ENCODE results near the gene PTGER4. TPM values are rescaled to one million over a fixed set of nuclear protein-coding genes. Genes with fewer than 3 reads are reported as not detected.

Gene PTGER4
- total RNA-seq = 100 to 1,000 TPM; 112 to 126 (median 117) TPM
- 54.0 TPM for total RNA-seq (2013)

- peak in 2 of 3 donors; percentile 7 to 13 for ATAC-seq
These were observed at the start of gene PTGER4 for GRCh38 chr5:40679913-40680681. Gene PTGER4, plus strand, starts transcription at chr5:40679915. Its CDS starts 1,079 bp downstream, at chr5:40680994.

DNA sequence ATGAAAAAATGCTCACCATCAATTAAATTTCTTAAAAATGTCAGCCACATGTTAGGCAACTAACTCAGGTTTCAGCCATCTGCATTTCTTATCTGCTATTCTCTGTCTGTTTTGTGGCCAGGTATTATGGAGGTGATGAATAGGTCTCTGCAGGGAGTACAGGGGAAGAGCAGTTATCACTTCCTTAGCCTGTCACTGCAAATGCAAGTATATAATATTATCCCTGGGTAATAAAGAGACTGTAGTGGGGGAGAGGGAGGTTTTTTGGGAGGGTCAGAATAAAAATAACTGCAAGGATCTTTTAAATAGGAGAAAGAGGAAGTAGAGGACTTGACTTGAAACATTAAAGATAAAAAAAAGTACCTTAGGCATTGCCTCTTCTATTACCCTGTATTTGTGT is 49.6 kb upstream of the PTGER4 start:
- no peak overlapping the region for H3K27ac Mint-ChIP-seq
- intact Hi-C loops (cut with micrococcal nuclease) = no loop called here
- H3K4me3 ChIP-seq (ENCODE audit: low read length) = no peak overlapping the region
- no peaks in the 10 kb centered on the region for H3K9me3 ChIP-seq (ENCODE audit: control insufficient read depth, insufficient read depth, low read length)
- peaks cover 3% of the 10 kb centered on the region for H3K27me3 ChIP-seq (ENCODE audit: control insufficient read depth, insufficient read depth, low read length)
- H3K27me3 Mint-ChIP-seq (ENCODE audit: low read depth in 2 of 2) = peaks cover 0 to 3% of the 10 kb centered on the region in 2 donors
- peaks cover 0 to 6% of the 10 kb centered on the region in 2 donors for H3K4me1 Mint-ChIP-seq
- H3K36me3 Mint-ChIP-seq = no peaks in the 10 kb centered on the region
- H3K4me3 Mint-ChIP-seq = no peak overlapping the region
- no peaks in the 10 kb centered on the region for H3K4me1 ChIP-seq (ENCODE audit: control insufficient read depth, insufficient read depth, low read length)
- H3K27ac ChIP-seq (ENCODE audit: low read length) = no peak overlapping the region
- H3K36me3 ChIP-seq (ENCODE audit: control insufficient read depth, insufficient read depth, low read length) = no peaks in the 10 kb centered on the region
- no peaks in the 10 kb centered on the region for H3K9me3 Mint-ChIP-seq
- TF ChIP-seq, protein P1, sequence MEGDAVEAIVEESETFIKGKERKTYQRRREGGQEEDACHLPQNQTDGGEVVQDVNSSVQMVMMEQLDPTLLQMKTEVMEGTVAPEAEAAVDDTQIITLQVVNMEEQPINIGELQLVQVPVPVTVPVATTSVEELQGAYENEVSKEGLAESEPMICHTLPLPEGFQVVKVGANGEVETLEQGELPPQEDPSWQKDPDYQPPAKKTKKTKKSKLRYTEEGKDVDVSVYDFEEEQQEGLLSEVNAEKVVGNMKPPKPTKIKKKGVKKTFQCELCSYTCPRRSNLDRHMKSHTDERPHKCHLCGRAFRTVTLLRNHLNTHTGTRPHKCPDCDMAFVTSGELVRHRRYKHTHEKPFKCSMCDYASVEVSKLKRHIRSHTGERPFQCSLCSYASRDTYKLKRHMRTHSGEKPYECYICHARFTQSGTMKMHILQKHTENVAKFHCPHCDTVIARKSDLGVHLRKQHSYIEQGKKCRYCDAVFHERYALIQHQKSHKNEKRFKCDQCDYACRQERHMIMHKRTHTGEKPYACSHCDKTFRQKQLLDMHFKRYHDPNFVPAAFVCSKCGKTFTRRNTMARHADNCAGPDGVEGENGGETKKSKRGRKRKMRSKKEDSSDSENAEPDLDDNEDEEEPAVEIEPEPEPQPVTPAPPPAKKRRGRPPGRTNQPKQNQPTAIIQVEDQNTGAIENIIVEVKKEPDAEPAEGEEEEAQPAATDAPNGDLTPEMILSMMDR (IDR thresholded peaks at IDR 0.05) = no peak
- DNase-seq (no peak), ATAC-seq (no peak)

More at GRCh38 chr5:40679913-40680681, at the start of gene PTGER4:
- Histone ChIP-seq H3K4me1 (ENCODE audit: control insufficient read depth, insufficient read depth, low read length) (peaks cover 24% of the 10 kb centered on the region), H3K27ac (ENCODE audit: low read length) (peak within 1 kb of the TSS; percentile 88), H3K36me3 (ENCODE audit: control insufficient read depth, insufficient read depth, low read length) (peaks cover 5% of the 10 kb centered on the region), H3K27me3 (ENCODE audit: control insufficient read depth, insufficient read depth, low read length) (no peaks in the 10 kb centered on the region), H3K9me3 (ENCODE audit: control insufficient read depth, insufficient read depth, low read length) (no peaks in the 10 kb centered on the region), H3K4me3 (ENCODE audit: low read length) (peak within 1 kb of the TSS; percentile 73)
- peak within 1 kb of the TSS; percentile 99 for H3K4me3 Mint-ChIP-seq
- under 1% methylated on average over 44 of the region's 44 CpGs for WGBS (ENCODE audit: insufficient coverage)
- peak within 1 kb of the TSS; percentile 91 to 95 for H3K27ac Mint-ChIP-seq
- TF ChIP-seq, protein P1 (IDR thresholded peaks at IDR 0.05) = no peak
- H3K27me3 Mint-ChIP-seq (ENCODE audit: low read depth in 2 of 2) = no peaks in the 10 kb centered on the region
- intact Hi-C loops (cut with micrococcal nuclease) = loop anchor here (1.0 to 10.0 kb wide), 6 partner anchors 8 to 319 kb away; partner anchors contain the start of gene RPL37
- H3K9me3 Mint-ChIP-seq = no peaks in the 10 kb centered on the region
- peaks cover 89 to 92% of the 10 kb centered on the region in 2 donors for H3K4me1 Mint-ChIP-seq
- H3K36me3 Mint-ChIP-seq = peaks cover 13% of the 10 kb centered on the region
- peak in 1 of 2 donors; percentile 55 for DNase-seq

DNA sequence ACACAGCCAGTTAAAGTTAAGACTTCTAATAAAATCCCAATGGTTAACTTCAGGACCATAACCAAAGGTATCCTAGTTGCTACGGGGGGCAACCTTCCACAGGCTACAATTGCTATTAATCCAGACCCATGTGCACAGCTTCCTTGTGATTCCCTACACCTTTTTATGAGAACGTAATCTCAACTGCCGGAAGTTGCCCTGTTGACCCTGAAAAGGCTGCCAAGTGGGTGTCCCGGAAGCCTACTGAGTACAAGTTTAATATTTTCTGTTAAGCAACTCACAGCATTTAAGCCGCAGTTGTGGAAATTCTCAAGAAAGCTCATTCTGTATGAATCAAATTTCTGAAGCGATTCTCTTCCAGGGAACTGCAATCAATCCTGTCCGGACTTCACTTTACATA is 48.5 kb upstream of the PTGER4 start:
- Histone ChIP-seq H3K9me3 (ENCODE audit: control insufficient read depth, insufficient read depth, low read length) (no peaks in the 10 kb centered on the region), H3K27ac (ENCODE audit: low read length) (no peak overlapping the region), H3K4me1 (ENCODE audit: control insufficient read depth, insufficient read depth, low read length) (no peaks in the 10 kb centered on the region), H3K27me3 (ENCODE audit: control insufficient read depth, insufficient read depth, low read length) (peaks cover 3% of the 10 kb centered on the region), H3K36me3 (ENCODE audit: control insufficient read depth, insufficient read depth, low read length) (no peaks in the 10 kb centered on the region), H3K4me3 (ENCODE audit: low read length) (no peak overlapping the region)
- no peak for DNase-seq
- Mint-ChIP-seq H3K9me3 (peaks cover 4 to 5% of the 10 kb centered on the region in 2 donors), H3K36me3 (peaks cover 11% of the 10 kb centered on the region), H3K27me3 (ENCODE audit: low read depth in 2 of 2) (peaks cover 0 to 6% of the 10 kb centered on the region in 2 donors), H3K4me1 (peaks cover 0 to 6% of the 10 kb centered on the region in 2 donors), H3K4me3 (no peak overlapping the region), H3K27ac (no peak overlapping the region)
- intact Hi-C loops (cut with micrococcal nuclease) = no loop called here
- no peak for ATAC-seq
- TF ChIP-seq, protein P1 (IDR thresholded peaks at IDR 0.05) = no peak
- WGBS (ENCODE audit: insufficient coverage) = 97% methylated on average over 7 of the region's 7 CpGs

Measured in natural killer cell (primary cell).